Stimulated activated naive CD8-positive, alpha-beta T cell treated with anti-CD3 and anti-CD28 coated beads, Interleukin-15, Interleukin-2, amounts not matched to agents 100 U/mL and 50 U/mL, for 24 hours (primary cell): ENCODE measurements around the gene DNASE1L2.

Experiments
- ATAC-seq: fragments of 150-1000 bp; cut with Tn5 transposase; one replicate; pipeline ENCODE4 v1.10.0; 2021
- DNase-seq: peaks from one replicate; pipeline ENCODE4 v3.0.0; 2021

The DNASE1L2 gene

DNA sequence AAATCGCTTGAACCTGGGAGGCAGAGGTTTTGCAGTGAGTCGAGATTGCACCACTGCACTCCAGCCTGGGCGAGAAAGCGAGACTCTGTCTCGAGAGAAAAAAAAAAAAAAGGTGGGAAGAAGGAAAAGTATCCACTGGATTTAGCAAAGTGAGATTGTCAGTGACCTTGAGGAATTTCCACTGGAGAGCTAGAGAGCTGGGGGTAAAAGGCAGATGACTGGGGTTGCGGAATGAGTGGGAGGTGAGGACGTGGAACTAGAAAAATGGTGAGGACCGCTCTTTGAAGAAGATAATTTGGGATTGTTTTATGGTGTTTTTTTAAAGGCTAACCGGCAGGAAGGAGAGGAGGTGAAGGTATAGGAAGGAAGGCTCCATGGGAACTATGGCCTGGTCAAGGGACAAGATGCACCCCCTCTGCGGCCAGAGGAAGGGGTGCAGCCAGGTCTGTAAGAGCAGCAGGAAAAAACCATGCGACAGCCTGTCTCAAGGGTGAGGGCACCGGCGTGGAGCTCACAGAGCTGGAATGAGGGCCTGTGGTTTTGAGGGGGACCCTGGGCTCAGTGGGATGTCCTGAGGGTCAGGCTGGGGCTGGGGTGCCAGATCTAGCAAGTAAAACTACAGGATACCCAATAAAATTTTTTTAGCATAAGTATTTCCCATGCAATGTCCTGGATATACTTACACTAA is 31.7 kb upstream of the DNASE1L2 start:
- DNase-seq (no peak), ATAC-seq (no peak)

DNA sequence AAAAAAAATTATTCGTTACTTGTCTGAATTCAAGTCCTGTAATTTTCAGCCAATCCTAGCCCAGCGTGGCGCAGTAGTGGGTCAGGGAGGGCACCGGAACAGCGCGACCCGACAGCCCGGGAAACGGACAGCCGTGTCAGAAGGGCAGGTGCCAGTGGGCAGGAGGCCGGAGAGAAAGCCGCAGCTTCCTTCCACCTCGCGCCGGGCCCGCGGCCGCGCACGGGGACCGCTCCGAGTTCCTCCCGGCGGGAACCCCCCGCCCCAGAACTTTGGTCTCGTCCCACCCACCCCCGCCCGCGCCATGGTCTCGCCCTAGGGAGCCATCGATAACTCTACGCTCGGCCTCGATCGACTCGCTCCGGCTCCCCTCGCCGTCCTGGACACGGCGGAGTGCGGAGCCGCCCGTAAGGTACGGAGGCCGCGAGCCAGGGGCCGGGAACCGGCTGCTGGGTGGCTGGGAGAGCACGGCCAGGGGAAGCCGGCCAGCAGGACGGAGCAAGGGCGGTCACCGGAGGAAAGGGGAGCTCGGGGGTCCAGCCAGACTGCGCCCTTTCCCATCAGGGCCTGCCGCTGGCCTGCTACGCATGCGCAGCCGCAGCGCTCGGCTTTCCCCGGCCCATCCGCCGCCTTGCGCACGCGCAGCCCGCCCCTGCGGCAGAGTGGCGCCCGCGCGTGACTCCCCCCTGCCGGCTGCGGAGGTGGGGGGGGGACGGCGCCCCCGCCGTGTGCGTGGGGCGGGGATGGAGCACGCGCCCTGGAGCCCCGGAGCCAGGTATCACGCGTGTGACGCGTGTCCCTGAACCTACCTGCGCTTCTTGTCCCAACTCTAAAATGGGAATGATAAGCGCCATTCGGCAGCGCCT is 30.9 kb upstream of the DNASE1L2 start, which contains the start of gene MLST8:
Gene MLST8 (plus strand): TSS at position 351 of the 863 bp plus-strand sequence. CDS start 632 bp downstream, outside the sequence.
- DNase-seq: peak; percentile 92
- peak; percentile 77 for ATAC-seq

- DNase-seq (no peak), ATAC-seq (no peak)
Observed at GRCh38 chr16:2205967-2206313, 30.3 kb upstream of the DNASE1L2 start.

DNA sequence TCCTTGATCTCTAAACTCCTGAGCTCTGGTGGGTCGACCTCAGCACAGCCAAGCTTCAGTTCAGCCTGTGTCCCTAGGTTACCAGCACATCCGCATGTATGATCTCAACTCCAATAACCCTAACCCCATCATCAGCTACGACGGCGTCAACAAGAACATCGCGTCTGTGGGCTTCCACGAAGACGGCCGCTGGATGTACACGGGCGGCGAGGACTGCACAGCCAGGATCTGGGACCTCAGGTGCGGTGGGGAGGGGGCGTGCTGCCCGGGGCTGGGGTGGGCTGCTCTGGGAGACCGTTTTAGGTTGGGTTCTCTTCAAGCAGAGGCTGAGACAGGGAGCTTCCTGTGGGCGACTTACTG is 29.8 kb upstream of the DNASE1L2 start:
- no peak for ATAC-seq

DNA sequence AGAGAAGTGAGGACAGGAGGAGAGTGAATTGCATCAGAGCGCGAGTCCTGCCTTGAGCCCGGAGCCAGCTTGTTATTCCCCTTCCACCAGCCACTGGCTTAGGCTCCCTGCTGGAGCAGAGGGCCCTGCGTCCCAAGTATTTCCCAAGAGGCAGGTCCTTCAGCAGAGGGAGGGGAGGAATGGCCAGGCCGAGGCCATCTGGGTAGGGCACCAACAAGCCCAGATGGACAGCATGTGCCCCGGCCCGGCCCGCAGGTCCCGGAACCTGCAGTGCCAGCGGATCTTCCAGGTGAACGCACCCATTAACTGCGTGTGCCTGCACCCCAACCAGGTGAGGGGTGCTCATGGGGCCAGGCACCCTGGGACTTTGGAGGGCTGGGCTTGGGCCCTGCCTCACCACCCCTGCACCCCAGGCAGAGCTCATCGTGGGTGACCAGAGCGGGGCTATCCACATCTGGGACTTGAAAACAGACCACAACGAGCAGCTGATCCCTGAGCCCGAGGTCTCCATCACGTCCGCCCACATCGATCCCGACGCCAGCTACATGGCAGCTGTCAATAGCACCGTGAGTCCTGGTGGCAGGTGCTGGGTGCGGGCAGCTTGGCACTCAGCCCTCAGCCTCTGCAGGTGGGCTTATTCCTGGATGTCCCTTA is 29.3 kb upstream of the DNASE1L2 start:
- DNase-seq (no peak), ATAC-seq (no peak)

More for the DNA sequence above, 29.8 kb upstream of the DNASE1L2 start:
- DNase-seq: no peak

GRCh38 chr16:2207872-2208271 is 28.4 kb upstream of the DNASE1L2 start:
- no peak for DNase-seq
- ATAC-seq: no peak

GRCh38 chr16:2208308-2208707 is 27.9 kb upstream of the DNASE1L2 start:
- DNase-seq: no peak
- ATAC-seq: no peak

- no peak for ATAC-seq
- DNase-seq: no peak
Observed at GRCh38 chr16:2208772-2209171, 27.5 kb upstream of the DNASE1L2 start.

DNA sequence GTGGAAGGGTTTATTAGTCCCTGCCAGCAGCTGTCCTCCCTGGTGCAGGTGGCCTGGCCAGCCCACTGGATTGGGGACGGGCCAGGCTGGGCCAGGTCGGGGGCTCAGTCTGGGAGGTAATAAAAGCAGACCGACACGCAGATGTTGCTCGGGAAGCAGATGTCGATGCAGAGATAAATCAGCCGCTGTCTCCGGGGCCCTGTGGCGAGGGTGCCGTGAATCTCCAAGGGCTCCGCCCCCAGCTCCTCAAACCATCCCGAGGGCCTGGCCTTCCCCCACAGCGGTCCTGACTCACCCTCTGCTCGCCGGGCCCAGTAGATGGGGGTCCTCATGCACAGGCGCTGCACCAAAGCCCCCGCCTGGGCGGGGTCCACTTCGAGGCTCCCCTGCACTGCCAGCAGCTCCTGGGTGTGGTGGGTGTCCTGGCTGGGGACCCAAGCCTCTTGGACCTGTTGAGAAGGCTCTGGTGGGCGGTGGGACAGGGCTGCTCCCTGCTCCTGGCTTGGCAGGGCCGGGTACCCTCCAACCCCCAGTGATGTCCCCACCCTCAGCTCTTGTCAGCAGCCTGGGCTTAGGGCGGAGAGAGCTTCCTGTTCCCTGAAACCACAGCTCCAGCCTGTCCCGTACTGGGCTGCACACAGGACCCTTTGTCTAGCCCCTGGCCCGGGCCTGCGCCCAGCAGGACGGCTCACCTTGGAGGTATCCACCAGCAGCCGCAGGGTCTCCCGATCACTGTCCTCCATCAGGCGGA is 26.8 kb upstream of the DNASE1L2 start:
- DNase-seq: no peak
- ATAC-seq: no peak

DNA sequence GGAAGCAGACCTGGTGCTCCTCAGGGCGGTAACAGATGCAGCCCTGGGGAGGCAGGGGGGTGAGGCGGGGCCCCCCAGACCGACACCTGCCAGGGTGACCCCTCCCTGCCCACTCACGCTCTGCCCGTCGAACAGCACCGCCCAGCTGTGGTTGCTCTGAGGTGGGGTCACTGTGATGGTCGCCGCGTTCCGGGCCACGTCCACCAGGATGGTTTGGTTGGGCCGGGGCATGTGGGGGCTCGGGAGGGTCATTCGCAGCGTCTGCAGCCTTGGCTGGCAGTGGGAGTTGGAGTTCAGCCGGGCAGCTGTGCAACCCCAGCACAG is 26.3 kb upstream of the DNASE1L2 start:
- no peak for DNase-seq
- no peak for ATAC-seq

- ATAC-seq: no peak
- no peak for DNase-seq
Observed at GRCh38 chr16:2210386-2211365, 25.6 kb upstream of the DNASE1L2 start, which contains the start of gene BRICD5. BRICD5 (minus strand) TSS chr16:2210863; CDS start chr16:2210833, 30 bp downstream.

GRCh38 chr16:2211923-2212347 is 24.3 kb upstream of the DNASE1L2 start:
- ATAC-seq (no peak), DNase-seq (no peak)

DNA sequence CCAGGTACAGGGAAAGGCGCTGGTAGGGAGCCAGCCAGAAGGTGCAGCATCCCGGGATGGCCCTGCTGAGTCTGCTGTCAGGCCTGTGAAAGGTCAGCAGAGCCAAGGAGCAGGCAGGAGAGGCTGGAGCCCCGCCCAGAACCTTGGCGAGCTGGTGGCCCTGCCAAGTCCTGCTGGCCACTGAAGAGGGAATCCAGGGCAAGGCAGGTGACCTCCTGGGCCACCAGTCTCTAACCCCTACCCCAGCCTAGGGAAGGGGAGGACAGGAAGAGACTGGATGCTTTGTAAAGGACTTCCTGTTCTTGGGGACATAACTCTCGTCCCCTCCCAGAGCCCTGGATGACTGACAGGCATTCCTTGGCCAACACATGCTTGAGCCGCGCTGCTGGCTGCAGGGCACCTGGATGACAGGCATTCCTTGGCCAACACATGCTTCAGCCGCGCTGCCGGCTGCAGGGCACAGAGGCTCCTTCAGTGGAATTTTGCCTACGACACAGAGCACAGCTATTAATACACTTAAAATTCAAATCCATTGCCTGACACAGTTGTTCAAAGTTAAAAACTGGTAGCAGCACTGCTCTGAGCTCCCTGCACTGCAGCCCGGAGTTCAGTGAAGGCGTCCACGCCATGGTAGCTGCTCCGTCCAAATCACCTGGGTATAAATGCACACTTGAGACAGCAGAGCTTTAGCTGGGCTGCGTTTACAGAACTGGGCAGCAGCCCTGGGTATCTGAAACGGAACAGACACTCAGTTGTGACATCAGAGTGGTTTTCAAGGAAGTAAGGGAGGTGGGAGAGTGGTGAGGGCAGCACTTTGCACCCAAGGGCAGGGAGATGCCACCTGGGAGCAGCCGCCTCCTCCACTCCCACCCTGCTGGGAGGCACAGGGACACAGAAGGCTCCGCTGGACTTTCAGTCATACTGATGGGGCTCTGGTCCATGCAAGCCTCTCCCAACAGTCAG is 23.6 kb upstream of the DNASE1L2 start:
- ATAC-seq (no peak), DNase-seq (no peak)

GRCh38 chr16:2213817-2214718 is 22.2 kb upstream of the DNASE1L2 start:
- DNase-seq (no peak), ATAC-seq (no peak)

DNA sequence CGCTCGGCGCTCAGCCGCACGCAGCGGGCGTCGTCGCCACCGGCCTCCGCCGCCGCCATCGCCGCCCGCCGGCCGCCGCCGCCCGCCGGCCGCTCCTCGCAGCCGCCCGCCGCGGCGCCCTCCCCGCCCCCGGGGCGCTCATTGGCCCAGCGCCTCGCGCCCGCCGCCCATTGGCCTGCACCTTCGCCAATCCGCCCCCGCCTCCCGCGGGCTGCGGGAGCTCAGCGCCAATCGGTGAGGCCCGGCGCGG is 21.6 kb upstream of the DNASE1L2 start, which contains the start of gene PGP:
Gene PGP (minus strand): TSS at position 122 of the 250 bp plus-strand sequence. CDS start 63 bp downstream, at position 59.
- no peak for DNase-seq
- no peak for ATAC-seq

GRCh38 chr16:2216330-2216729 is 19.9 kb upstream of the DNASE1L2 start:
- DNase-seq (no peak), ATAC-seq (no peak)

GRCh38 chr16:2223221-2223941 is 12.9 kb upstream of the DNASE1L2 start, which contains the start of gene E4F1:
E4F1 (plus strand) TSS chr16:2223591; CDS start chr16:2223614, 23 bp downstream.
- DNase-seq (peak; percentile 100), ATAC-seq (peak; percentile 99)

DNA sequence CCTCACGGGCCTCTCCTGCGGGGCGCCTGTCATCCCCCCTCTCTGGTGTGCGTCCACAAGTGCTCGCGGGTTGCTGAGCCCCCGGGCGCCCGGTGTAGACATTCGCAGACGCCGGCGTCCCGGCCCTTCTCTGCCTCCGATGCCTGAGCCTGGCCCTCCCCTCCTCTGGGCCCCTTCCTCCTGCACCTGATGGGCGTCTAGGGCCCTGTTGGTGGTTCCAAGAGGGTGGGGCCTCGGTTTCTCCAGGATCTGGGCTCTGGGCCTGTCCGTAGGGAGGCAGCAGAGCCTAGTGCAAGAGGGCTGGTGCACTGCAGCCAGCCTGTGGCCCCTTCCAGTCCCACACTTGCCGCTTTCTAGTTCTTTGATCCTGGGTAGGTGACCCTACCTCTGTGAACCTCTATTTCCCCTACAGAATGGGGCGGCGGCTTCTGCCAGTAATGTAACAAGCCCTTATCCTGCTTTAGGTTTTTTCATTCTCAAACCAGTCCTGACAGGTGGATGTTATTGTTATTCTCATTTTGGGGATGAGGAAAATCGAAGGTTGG is 12.2 kb upstream of the DNASE1L2 start:
- ATAC-seq (peak; percentile 4), DNase-seq (peak; percentile 39)
